ENCODE measurements around the gene SPATS2.
A peak's percentile ranks its signal among the peaks of the same experiment; 100 is the strongest.

The SPATS2 gene

GRCh38 chr12:49330032-49330619 lies 37.1 kb upstream of the SPATS2 start:
- H3F3A ChIP-seq (ENCODE audit: insufficient read depth, low read length) = no peaks in the 10 kb centered on the region
- no peaks in the 10 kb centered on the region for H3K4me1 ChIP-seq (ENCODE audit: insufficient read depth, low read length, severe bottlenecking)
- TF ChIP-seq CTCF (IDR thresholded peaks at IDR 0.05; ENCODE audit: low read length) (no peak), EZH2 (IDR thresholded peaks at IDR 0.05; ENCODE audit: borderline replicate concordance, low read length) (no peak)
- no peak overlapping the region for H3K4me2 ChIP-seq (ENCODE audit: low read length)
- H3K36me3 ChIP-seq (ENCODE audit: insufficient read depth, low read length) = peaks cover 66% of the 10 kb centered on the region
- no peaks in the 10 kb centered on the region for H3K27me3 ChIP-seq (ENCODE audit: insufficient read depth, low read length)
- H3K4me3 ChIP-seq (ENCODE audit: low read depth, low read length, poor library complexity, severe bottlenecking) = no peak overlapping the region
- no peak overlapping the region for H3K27ac ChIP-seq (ENCODE audit: low read depth, low read length, poor library complexity, severe bottlenecking)
- H3K9me3 ChIP-seq (ENCODE audit: low read length) = no peaks in the 10 kb centered on the region
- H3K9me2 ChIP-seq (ENCODE audit: low read depth, low read length) = no peaks in the 10 kb centered on the region
- H3K9ac ChIP-seq (ENCODE audit: low read length) = no peak overlapping the region
- no peaks in the 10 kb centered on the region for H4K20me1 ChIP-seq (ENCODE audit: insufficient read depth, low read length)
- no peaks in the 10 kb centered on the region for H3K79me2 ChIP-seq (ENCODE audit: insufficient read depth, low read length)
- H2AFZ ChIP-seq (ENCODE audit: low read length) = no peak overlapping the region

GRCh38 chr12:49330631-49331379 lies 36.5 kb upstream of the SPATS2 start:
- Histone ChIP-seq H3K9me2 (ENCODE audit: low read depth, low read length) (no peaks in the 10 kb centered on the region), H3K36me3 (ENCODE audit: insufficient read depth, low read length) (peaks cover 59% of the 10 kb centered on the region), H3K4me2 (ENCODE audit: low read length) (no peak overlapping the region), H3K27me3 (ENCODE audit: insufficient read depth, low read length) (no peaks in the 10 kb centered on the region), H2AFZ (ENCODE audit: low read length) (no peak overlapping the region), H4K20me1 (ENCODE audit: insufficient read depth, low read length) (no peaks in the 10 kb centered on the region), H3K4me1 (ENCODE audit: insufficient read depth, low read length, severe bottlenecking) (no peaks in the 10 kb centered on the region), H3K9ac (ENCODE audit: low read length) (no peak overlapping the region), H3K27ac (ENCODE audit: low read depth, low read length, poor library complexity, severe bottlenecking) (no peak overlapping the region), H3F3A (ENCODE audit: insufficient read depth, low read length) (no peaks in the 10 kb centered on the region), H3K9me3 (ENCODE audit: low read length) (no peaks in the 10 kb centered on the region), H3K79me2 (ENCODE audit: insufficient read depth, low read length) (no peaks in the 10 kb centered on the region), H3K4me3 (ENCODE audit: low read depth, low read length, poor library complexity, severe bottlenecking) (no peak overlapping the region)
- no peak for TF ChIP-seq CTCF (IDR thresholded peaks at IDR 0.05; ENCODE audit: low read length)
- no peak for TF ChIP-seq EZH2 (IDR thresholded peaks at IDR 0.05; ENCODE audit: borderline replicate concordance, low read length)

- Histone ChIP-seq H3F3A (ENCODE audit: insufficient read depth, low read length) (no peaks in the 10 kb centered on the region), H3K9ac (ENCODE audit: low read length) (no peak overlapping the region), H3K9me3 (ENCODE audit: low read length) (no peaks in the 10 kb centered on the region), H4K20me1 (ENCODE audit: insufficient read depth, low read length) (no peaks in the 10 kb centered on the region), H2AFZ (ENCODE audit: low read length) (no peak overlapping the region), H3K79me2 (ENCODE audit: insufficient read depth, low read length) (no peaks in the 10 kb centered on the region), H3K4me2 (ENCODE audit: low read length) (no peak overlapping the region), H3K36me3 (ENCODE audit: insufficient read depth, low read length) (peaks cover 51% of the 10 kb centered on the region), H3K4me3 (ENCODE audit: low read depth, low read length, poor library complexity, severe bottlenecking) (no peak overlapping the region), H3K9me2 (ENCODE audit: low read depth, low read length) (no peaks in the 10 kb centered on the region), H3K4me1 (ENCODE audit: insufficient read depth, low read length, severe bottlenecking) (no peaks in the 10 kb centered on the region), H3K27ac (ENCODE audit: low read depth, low read length, poor library complexity, severe bottlenecking) (no peak overlapping the region), H3K27me3 (ENCODE audit: insufficient read depth, low read length) (no peaks in the 10 kb centered on the region)
- TF ChIP-seq CTCF (IDR thresholded peaks at IDR 0.05; ENCODE audit: low read length) = peak; percentile 52
- no peak for TF ChIP-seq EZH2 (IDR thresholded peaks at IDR 0.05; ENCODE audit: borderline replicate concordance, low read length)
These were observed 35.7 kb upstream of the SPATS2 start for GRCh38 chr12:49331380-49332222.

Data from OCI-LY1 (cell line).